ENCODE data around the gene ANTKMT. TPM values are rescaled to one million over a fixed set of nuclear protein-coding genes. Genes with fewer than 3 reads are reported as not detected.

Gene ANTKMT
- total RNA-seq, 4 donors from 2014 or later, result 13.0 to 29.4 (median 23.8) TPM

- peaks cover 47% of the 10 kb centered on the region for H3K4me1 ChIP-seq
- H3K27ac ChIP-seq, result no peak overlapping the region
- H3K4me3 ChIP-seq, result no peak overlapping the region
- H3K27me3 ChIP-seq, result peaks cover 34% of the 10 kb centered on the region
- TF ChIP-seq EP300 (IDR thresholded peaks at IDR 0.05), result no peak
- no peak for TF ChIP-seq POLR2A (IDR thresholded peaks at IDR 0.05)
- TF ChIP-seq, protein P1, sequence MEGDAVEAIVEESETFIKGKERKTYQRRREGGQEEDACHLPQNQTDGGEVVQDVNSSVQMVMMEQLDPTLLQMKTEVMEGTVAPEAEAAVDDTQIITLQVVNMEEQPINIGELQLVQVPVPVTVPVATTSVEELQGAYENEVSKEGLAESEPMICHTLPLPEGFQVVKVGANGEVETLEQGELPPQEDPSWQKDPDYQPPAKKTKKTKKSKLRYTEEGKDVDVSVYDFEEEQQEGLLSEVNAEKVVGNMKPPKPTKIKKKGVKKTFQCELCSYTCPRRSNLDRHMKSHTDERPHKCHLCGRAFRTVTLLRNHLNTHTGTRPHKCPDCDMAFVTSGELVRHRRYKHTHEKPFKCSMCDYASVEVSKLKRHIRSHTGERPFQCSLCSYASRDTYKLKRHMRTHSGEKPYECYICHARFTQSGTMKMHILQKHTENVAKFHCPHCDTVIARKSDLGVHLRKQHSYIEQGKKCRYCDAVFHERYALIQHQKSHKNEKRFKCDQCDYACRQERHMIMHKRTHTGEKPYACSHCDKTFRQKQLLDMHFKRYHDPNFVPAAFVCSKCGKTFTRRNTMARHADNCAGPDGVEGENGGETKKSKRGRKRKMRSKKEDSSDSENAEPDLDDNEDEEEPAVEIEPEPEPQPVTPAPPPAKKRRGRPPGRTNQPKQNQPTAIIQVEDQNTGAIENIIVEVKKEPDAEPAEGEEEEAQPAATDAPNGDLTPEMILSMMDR (IDR thresholded peaks at IDR 0.05), result no peak
- no peak for TF ChIP-seq POLR2AphosphoS5 (IDR thresholded peaks at IDR 0.05)
- H3K36me3 ChIP-seq, result no peaks in the 10 kb centered on the region
- DNase-seq (ENCODE audit: low spot score in 2 of 2), result no peak
- 67% methylated on average over 3 of the region's 23 CpGs for WGBS
- H3K9me3 ChIP-seq, result no peaks in the 10 kb centered on the region
These were observed 4.7 kb downstream of the ANTKMT start for GRCh38 chr16:725463-726187.

DNA sequence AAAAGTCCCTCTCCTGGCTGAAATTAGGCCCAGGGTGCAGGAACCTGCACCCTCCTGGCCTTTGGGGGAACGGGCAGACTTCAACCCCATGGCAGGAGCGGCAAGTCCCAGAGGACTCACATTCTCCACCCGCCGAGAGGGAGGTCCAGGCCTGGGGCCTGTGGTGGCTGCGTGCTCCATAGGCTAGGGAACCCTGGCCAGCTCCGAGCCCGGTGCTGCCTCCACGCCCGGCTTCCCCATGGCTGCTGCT, 5.2 kb downstream of the ANTKMT start:
- Histone ChIP-seq H3K4me1 (peaks cover 43% of the 10 kb centered on the region), H3K4me3 (peak overlapping the region; percentile 52), H3K27me3 (peaks cover 34% of the 10 kb centered on the region), H3K9me3 (no peaks in the 10 kb centered on the region), H3K27ac (no peak overlapping the region), H3K36me3 (peaks cover 2% of the 10 kb centered on the region)
- no CpG with 5 or more reads among the region's 9 CpGs for WGBS
- TF ChIP-seq EP300 (IDR thresholded peaks at IDR 0.05) (no peak), POLR2A (IDR thresholded peaks at IDR 0.05) (no peak), POLR2AphosphoS5 (IDR thresholded peaks at IDR 0.05) (no peak)
- TF ChIP-seq, protein P1 (IDR thresholded peaks at IDR 0.05), result no peak
- DNase-seq (ENCODE audit: low spot score in 2 of 2), result no peak

DNA sequence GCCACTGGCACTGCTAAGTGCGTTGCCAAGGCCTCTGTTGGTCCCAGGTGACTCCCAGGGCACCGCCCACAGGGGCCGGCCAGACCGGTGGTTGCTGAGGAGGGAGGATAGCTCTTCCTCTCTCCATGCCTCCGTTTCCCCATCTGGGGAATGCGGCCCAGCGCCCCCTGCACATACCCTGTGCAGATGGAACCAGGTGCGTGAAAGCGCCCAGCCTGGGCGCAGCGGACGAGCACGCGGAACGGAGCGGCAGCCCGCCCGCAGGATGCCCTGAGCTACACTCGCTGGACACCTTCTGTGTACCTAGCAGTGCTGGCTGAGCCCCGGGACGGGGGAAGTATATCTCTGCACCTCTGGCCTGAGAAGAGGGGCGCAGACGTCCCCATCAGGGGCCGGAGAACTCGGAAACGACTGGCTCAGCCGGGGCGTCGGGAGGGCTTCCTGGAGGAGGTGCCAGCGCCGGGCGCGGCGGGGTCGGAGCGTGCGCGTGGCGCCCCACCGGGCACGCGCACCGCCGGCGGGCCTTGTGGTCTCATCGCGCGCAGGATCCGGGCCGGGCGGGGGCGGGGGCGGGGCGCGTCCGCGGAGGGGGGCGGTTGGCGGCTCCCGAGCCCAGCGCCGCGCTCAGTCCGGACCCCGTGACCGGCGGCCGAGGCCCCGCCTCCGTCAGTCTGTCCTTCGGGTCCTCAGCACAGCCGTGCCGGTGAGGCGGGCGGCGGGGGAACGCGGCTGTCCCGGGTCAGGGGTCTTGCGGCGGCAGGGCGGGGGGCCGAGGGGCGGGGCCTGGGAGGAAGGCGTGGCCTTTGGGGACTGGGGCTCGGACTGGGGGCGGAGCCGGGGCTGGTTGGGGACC, 5.7 kb downstream of the ANTKMT start, which contains the start of the genes CCDC78 and HAGHL:
Gene CCDC78 (minus strand): TSS at position 6 of the 853 bp plus-strand sequence. CDS start 76 bp downstream, outside the sequence.
Gene HAGHL (plus strand): TSS at position 669 of the 853 bp plus-strand sequence. CDS start 404 bp downstream, outside the sequence.
- 4% methylated on average over 15 of the region's 88 CpGs for WGBS
- Histone ChIP-seq H3K27ac (no peak within 1 kb of the TSS), H3K36me3 (peaks cover 8% of the 10 kb centered on the region), H3K9me3 (no peaks in the 10 kb centered on the region), H3K4me3 (peak within 1 kb of the TSS; percentile 52), H3K4me1 (peaks cover 38% of the 10 kb centered on the region), H3K27me3 (peaks cover 34% of the 10 kb centered on the region)
- no peak for DNase-seq (ENCODE audit: low spot score in 2 of 2)
- no peak for TF ChIP-seq EP300 (IDR thresholded peaks at IDR 0.05)
- TF ChIP-seq POLR2AphosphoS5 (IDR thresholded peaks at IDR 0.05), result no peak
- TF ChIP-seq POLR2A (IDR thresholded peaks at IDR 0.05), result no peak
- TF ChIP-seq, protein P1 (IDR thresholded peaks at IDR 0.05), result no peak

- H3K4me1 ChIP-seq, result peaks cover 32% of the 10 kb centered on the region
- peaks cover 34% of the 10 kb centered on the region for H3K27me3 ChIP-seq
- TF ChIP-seq POLR2AphosphoS5 (IDR thresholded peaks at IDR 0.05) (no peak), POLR2A (IDR thresholded peaks at IDR 0.05) (no peak), EP300 (IDR thresholded peaks at IDR 0.05) (no peak)
- TF ChIP-seq, protein P1 (IDR thresholded peaks at IDR 0.05), result no peak
- H3K36me3 ChIP-seq, result peaks cover 16% of the 10 kb centered on the region
- 0% methylated on average over 17 of the region's 61 CpGs for WGBS
- no peak for DNase-seq (ENCODE audit: low spot score in 2 of 2)
- H3K27ac ChIP-seq, result no peak overlapping the region
- peak overlapping the region; percentile 52 for H3K4me3 ChIP-seq
- no peaks in the 10 kb centered on the region for H3K9me3 ChIP-seq
These were observed 6.5 kb downstream of the ANTKMT start for GRCh38 chr16:727291-727977.
